BE2C (cell line): ENCODE measurements around the gene CDKN2B. TPM values are rescaled to one million over a fixed set of nuclear protein-coding genes. Genes with fewer than 3 reads are reported as not detected.
"Not testable (repeated sequence)": the region's sequence is repeated elsewhere in the genome, so short reads cannot be mapped to it uniquely, and the experiment has no call there.

Source experiments
- DNase-seq: peaks from one replicate; pipeline ENCODE4 v3.0.0-alpha.2; 2020
- H3K27me3 ChIP-seq: fragments of 250-450 bp; sonication (Bioruptor Pico); 2 replicates; pipeline ENCODE4 v1.5.1; 2020; ENCODE audit warnings: mild to moderate bottlenecking
- H3K36me3 ChIP-seq: fragments of 250-450 bp; sonication (Bioruptor Pico); 2 replicates; pipeline ENCODE4 v1.5.1; 2020; ENCODE audit warnings: mild to moderate bottlenecking
- H3K4me1 ChIP-seq: fragments of 250-450 bp; sonication (Bioruptor Pico); 2 replicates; pipeline ENCODE4 v1.5.1; 2020
- H3K4me3 ChIP-seq: 2 replicates; pipeline ENCODE4 v1.5.1; 2011; ENCODE audit warnings: low read depth, low read length
- H3K9me3 ChIP-seq: fragments of 250-450 bp; sonication (Bioruptor Pico); 2 replicates; pipeline ENCODE4 v1.5.1; 2020
- CTCF ChIP-seq: IDR thresholded peaks from 2 replicates; pipeline ENCODE4 v1.5.1; 2012; ENCODE audit warnings: mild to moderate bottlenecking, low read depth, low read length
- polyA plus RNA-seq: library from polyadenylated mRNA; unstranded; fragments of >200 nt; gene quantifications from one replicate; pipeline ENCODE4 v1.2.1, GENCODE V29; 2012; ENCODE audit warnings: low read depth, missing spikeins; ENCODE audit not compliant: insufficient read length, insufficient read depth

The CDKN2B gene, protein sequence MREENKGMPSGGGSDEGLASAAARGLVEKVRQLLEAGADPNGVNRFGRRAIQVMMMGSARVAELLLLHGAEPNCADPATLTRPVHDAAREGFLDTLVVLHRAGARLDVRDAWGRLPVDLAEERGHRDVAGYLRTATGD
- 3.7 TPM for polyA plus RNA-seq

GRCh38 chr9:22008717-22009505 lies at the start of gene CDKN2B:
Gene CDKN2B (minus strand): TSS chr9:22009305. CDS start chr9:22008953, 352 bp downstream.
- peak; percentile 97 for DNase-seq
- H3K27me3 ChIP-seq = no peaks in the 10 kb centered on the region
- no peaks in the 10 kb centered on the region for H3K36me3 ChIP-seq
- no peaks in the 10 kb centered on the region for H3K9me3 ChIP-seq
- peak; percentile 90 for TF ChIP-seq CTCF
- H3K4me3 ChIP-seq = peak within 1 kb of the TSS; percentile 77
- no peaks in the 10 kb centered on the region for H3K4me1 ChIP-seq

GRCh38 chr9:22057972-22058371 lies 48.9 kb upstream of the CDKN2B start:
- H3K36me3 ChIP-seq, H3K27me3 ChIP-seq, H3K9me3 ChIP-seq, H3K4me1 ChIP-seq, H3K4me3 ChIP-seq, DNase-seq: not testable (repeated sequence)

DNA sequence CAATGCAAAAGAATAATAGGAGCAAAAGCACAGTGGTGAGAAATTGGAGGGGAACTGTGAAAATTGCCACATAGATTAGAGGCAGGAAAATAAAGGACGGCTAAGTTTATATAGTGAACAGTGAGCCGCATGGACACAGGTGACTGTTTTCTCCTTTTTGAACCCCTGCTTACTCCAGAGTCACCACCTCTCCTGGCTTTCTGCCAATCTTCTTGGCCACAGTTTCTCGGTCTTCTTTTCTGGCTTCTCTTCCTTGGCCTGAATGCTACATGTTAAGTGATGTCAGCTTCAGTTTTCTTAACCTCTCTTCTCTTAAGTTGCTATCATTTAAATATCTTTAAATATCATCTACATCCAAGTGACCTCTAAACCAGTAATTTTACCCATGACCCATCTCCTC lies 47.3 kb upstream of the CDKN2B start:
- no peak for DNase-seq
- TF ChIP-seq CTCF = no peak

GRCh38 chr9:22055090-22055489 lies 46.0 kb upstream of the CDKN2B start:
- no peak for DNase-seq

More for the DNA sequence above, 47.3 kb upstream of the CDKN2B start:
- Histone ChIP-seq H3K4me1 (no peaks in the 10 kb centered on the region), H3K9me3 (no peaks in the 10 kb centered on the region), H3K36me3 (no peaks in the 10 kb centered on the region; the same call in 1 of the 2 replicates), H3K27me3 (no peaks in the 10 kb centered on the region), H3K4me3 (no peak overlapping the region)

GRCh38 chr9:22054529-22054928 lies 45.4 kb upstream of the CDKN2B start:
- Histone ChIP-seq H3K4me1 (no peaks in the 10 kb centered on the region), H3K9me3 (no peaks in the 10 kb centered on the region), H3K4me3 (no peak overlapping the region), H3K36me3 (no peaks in the 10 kb centered on the region; the same call in 1 of the 2 replicates), H3K27me3 (no peaks in the 10 kb centered on the region)
- TF ChIP-seq CTCF = no peak
- DNase-seq = no peak

More at GRCh38 chr9:22055090-22055489, 46.0 kb upstream of the CDKN2B start:
- Histone ChIP-seq H3K4me1 (no peaks in the 10 kb centered on the region), H3K27me3 (no peaks in the 10 kb centered on the region), H3K4me3 (no peak overlapping the region), H3K36me3 (no peaks in the 10 kb centered on the region; the same call in 1 of the 2 replicates), H3K9me3 (no peaks in the 10 kb centered on the region)
- TF ChIP-seq CTCF = no peak

GRCh38 chr9:22054076-22054475 lies 45.0 kb upstream of the CDKN2B start:
- Histone ChIP-seq H3K4me3 (no peak overlapping the region), H3K9me3 (no peaks in the 10 kb centered on the region), H3K36me3 (no peaks in the 10 kb centered on the region; the same call in 1 of the 2 replicates), H3K27me3 (no peaks in the 10 kb centered on the region), H3K4me1 (no peaks in the 10 kb centered on the region)
- DNase-seq = no peak
- no peak for TF ChIP-seq CTCF
